ENCODE data around the gene ATP5F1E.

GRCh38 chr20:59002388-59002787 lies 29.7 kb downstream of the ATP5F1E start:
- TF ChIP-seq CTCF (IDR thresholded peaks at IDR 0.05; ENCODE audit: borderline replicate concordance, extremely low read depth, low read length, poor library complexity, severe bottlenecking) (no peak), EZH2 (IDR thresholded peaks at IDR 0.05; ENCODE audit: borderline replicate concordance, low read depth, low read length, severe bottlenecking) (no peak)
